CD4-positive, alpha-beta T cell treated with Interferon gamma for 1 hour (primary cell): ENCODE data around the gene ABLIM1.

Source experiments
- DNase-seq: peaks from one replicate; pipeline ENCODE4 v3.0.0-alpha.2; 2020

Gene ABLIM1

DNA sequence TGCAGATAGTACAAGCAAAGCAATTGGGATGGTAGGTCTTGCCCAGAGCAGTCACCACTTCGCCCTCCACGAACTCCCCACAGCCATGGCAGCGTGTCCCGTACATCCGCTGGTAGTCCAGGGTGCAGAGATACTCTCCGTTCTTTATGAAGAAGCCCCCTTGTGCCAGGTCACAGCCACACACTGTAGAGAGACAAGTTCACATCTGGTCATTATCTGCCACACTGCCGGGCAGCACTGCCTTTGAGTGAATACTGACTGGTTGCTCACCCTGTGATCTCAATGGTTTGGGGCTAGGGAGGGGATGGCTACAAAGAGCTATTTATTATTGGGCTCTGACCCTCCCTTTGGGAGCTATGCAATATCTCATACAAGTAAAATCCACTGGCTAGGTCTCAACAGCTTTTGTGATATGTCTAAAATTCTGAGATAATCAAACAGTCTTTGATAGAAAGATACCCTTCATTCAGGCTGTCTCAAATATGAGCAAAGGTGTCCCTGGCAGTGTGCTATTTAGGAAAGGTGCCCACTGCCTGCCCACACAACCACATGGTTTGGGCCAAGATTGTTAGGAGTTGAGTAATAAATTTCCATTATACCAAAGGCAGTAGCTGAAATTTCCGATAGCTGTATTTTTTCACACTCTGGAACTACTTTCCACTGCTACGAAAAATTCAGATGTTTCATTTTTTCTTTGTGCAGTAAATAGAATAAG is 82.5 kb downstream of the ABLIM1 start:
- DNase-seq: no peak

DNA sequence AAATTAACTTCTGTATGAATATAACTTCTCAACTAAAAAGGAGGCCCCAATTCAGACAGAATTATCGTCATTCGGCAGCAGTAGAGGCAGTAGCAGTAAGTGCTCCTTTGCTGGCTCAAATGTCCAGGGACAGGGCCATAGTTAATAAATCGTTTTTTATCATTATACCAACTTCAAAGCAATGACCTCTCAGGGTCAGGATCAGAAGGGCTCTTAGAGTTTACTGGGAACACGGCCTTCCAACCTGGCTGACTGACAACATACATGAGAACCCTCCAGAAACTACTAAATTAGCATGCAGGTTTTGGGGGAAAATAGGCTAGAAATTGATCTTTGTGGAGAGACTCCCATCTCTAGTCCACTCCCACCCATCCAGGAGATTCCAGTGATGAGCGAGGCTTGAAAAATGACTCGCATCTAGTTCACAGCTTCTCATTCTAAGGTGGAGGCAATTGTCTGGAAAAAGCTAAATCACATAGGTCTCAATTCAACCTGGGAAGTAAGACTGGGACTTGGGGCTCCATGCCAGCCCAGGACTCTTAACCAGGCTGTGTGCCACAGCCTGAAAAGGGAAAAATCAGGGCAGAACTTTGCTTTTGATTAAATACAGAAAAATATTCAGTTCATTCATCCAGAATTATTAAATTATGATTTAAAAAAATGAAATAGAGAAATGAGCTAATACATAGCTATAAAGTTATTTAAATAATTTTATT is 84.6 kb downstream of the ABLIM1 start:
- no peak for DNase-seq

DNA sequence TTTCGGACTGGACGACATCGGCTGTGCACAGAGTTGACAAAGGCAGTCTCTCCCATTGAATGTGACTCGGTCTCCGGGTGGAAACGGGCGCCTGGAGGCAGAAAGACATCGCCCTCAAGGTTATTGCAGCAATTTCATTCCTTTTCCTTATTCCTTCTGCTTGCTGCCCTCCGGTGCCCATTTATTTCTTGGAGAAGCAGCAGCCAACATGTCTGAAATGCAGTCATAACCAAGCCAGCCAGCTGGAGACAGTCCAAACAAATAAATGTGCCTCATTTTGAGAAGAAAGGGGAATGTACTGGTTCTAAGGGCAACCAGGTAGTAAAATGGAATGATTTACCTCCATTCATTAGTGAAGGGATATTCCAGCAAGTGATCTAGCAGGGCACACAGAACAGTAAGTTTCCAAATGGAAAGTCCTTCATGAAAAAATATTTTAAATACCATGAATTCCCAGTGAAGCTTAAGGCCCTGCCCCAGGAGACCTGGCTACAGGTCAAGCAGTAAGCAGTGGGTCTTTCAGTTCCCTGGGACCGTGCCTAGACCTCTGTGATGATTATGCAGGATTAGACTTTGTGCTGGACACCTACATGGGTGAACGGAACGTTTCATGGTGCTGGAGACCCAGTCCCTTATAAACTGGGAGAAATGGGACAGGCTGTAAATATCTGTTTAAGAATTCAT is 86.6 kb downstream of the ABLIM1 start:
- DNase-seq: no peak

DNA sequence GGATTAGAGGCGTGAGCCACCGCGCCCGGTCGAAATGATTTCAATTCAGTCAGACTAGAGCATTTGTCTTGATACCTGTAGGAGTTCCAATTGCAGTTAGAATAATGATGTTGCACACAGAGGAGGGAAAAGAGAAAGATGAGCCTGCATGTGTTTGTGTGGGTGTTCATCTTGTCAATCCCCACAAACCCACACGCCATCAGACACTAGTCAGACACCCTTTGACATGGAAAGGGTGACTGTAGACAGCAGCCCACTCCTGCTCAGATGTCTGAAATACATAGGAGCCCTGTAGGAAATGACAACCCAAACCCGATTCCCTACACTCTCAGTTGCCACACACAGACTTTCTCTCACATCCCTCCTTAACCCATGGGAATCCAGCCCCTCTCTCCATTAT is 92.0 kb downstream of the ABLIM1 start:
- DNase-seq: no peak

DNA sequence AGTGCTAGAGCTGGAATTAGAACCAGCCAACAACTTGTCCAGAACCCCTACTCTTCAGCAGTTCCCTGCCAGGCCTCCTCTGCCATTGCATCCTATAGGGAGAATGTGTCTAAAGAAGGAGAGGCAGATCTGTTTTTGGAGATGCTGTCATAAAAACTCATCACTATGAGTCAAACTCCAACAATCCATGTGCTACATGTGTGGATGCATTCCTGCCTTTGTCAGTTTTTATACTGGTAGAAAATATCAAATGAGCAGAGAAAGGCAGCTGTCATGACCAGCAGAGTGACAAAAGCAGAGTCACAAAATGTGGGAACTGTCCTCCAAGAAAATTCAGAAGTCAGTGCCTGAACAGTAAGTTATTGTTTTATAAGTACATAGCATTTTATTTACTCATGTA is 93.0 kb downstream of the ABLIM1 start:
- DNase-seq: no peak

DNA sequence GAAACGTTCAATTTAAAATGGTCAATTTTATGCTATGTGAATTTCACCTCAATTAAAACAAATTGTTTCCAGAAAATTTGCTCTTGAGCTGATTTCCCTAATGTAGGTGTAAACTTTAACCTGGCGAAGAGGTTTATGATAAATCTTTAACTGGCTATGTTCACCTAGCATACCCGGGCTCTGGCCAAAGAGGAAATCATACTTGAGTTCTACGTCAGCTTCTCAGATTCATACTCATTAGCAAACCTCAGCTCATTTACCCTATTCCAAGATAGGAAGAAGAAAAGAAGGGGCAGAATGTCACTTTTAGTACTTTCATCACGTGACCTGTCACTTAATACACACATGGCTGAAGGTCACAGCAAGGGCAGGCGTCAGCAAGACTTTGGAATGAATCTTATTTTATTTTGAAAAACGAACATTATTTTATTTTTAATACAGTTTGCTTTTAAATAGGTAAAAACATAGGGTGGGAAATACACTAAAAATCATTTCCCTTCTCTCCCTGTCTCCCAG is 97.0 kb downstream of the ABLIM1 start:
- no peak for DNase-seq

DNA sequence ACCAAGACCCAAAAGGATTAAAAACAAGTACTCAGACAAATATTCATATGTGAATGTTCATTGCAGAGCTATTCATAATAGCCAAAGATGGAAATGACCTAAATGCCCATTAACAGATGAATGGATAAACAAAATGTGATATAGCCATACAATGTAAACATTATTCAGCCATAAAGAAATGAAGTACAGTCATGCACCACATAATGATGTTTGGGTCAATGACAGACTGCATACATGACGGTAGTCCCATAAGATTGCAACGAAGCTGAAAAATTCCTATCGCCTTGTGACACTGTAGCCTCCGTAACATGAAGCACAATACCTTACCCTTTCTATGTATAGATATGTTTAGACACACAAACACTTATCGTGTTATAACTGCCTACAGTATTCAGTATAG is 97.9 kb downstream of the ABLIM1 start:
- DNase-seq: no peak

DNA sequence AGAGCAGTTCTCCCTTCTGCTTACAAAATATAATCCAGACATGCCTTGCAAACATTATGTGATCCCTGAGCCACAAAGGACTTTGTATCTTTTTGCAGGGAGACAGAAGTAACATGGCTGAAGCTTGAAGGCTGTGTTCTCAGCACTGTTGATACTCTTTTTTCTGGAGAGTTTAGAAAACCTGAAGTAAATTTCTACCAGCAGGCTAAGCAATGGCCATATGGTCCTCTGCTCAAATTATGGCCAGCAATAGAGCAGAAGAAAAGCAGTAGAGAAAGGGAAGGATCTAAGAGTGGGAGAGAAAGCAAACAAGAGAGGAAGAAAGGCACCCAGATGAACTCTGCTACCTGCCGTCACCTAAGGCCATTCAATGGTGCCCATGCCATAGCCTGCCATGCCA is 98.4 kb downstream of the ABLIM1 start:
- no peak for DNase-seq

DNA sequence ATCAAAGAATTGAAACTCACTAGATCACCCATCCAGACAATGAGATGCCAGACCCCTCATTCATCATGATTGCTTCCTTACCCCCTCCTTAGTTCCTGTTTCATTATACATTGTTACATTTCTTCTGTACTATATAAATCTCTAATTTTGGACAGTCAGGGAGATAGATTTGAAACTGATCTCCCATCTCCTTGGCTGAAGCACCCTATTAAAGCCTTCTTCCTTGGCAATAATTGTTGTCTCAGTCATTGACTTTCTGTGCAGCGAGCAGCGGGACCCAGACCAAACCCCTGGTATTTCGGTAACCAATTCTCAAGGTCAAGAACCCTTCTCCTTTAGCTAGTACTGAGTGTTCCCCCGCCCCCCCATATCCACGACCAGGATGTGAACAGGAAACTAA is 100.2 kb downstream of the ABLIM1 start:
- DNase-seq: no peak

DNA sequence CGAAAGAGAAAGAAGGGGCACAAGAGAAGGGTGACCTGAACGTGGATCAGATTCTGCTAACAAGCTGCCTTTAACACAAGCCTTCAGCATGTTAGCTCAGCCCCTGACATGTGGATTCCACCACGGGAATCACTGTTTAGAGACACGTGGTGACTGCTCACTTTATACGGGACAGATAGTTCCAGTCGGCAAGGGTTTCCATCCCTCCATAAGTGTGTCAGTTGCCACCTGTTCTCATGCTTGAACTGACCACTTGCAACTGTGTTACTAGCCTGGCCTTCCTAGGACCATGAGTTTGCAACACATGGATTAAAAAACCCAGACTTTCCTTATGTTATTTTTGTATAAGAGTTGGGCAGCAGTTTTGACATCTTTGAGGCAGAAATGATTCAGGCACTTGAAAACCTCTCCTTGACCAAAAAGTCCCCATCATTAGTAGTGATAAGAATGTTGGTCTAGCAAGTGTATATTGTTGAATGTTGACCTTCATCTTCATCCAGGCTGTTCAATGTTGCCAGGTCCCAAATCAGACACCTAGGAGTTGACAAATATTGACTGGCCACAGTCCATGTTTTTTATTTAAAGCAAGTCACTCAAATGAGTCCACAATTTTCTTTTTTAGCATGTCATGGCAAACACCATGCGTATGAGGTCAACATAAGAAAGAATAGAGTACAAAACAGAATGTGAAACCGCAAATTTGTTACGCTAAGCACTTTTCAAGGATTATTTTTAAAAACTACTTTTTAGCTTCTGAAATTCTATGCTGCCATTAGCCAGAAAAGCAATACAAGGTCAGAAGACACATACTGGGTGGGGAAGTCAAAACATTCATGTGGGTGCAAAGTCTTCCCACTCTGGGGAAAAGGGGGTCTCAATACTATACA is 101.6 kb downstream of the ABLIM1 start:
- no peak for DNase-seq

DNA sequence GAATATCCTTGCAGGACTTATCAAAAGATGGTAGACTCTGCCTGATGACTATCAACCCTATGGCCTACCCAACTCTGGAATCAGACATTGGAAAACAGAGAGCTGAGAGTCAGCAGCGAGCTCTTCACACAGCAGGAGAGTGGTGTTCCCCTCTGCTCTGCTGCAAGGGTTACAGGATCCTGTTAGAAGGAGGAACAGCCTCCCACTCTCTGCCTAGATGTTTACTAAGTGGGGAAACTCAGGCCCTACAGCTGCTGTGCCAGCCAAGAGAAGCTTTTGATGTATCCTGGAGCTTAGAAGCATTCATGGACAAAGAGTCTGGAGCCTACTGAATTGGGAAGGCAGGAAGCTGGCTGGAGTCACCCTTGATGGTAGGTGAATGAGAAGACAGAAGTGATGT is 104.6 kb downstream of the ABLIM1 start:
- DNase-seq: no peak

DNA sequence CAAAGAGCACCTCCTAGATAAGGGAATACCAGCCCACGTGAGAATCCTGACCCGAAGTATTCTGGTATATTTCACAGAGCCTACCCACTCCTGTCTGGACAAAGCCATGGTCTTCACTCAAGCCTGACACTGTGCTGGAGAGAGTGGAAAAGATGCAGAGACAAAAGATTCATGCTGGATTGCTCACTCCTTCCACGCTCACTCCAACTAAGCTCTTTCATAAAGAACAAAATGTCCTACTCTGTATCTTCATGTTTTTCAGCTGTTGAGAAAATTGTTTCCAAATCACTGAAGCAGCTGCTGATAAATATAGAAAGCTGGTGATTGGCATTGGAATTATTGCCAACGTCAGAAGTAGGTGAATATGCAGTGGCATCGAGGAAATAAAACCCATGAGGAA is 106.0 kb downstream of the ABLIM1 start:
- no peak for DNase-seq

DNA sequence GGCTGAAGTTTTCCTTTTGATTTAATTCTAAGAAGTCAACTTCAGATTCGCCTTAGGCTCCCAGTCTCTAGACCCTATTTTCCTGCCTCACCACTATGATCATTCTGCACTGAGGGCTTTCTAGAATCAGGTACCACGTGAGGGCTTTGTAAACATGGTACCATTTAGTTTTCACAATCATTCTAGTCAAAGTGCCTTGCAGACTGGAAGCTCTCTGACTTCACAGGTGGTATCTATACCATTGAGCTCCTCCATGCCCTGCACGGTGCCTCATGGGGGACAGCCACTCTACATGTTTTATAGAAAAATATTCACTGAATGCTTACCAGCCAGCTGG is 106.5 kb downstream of the ABLIM1 start:
- no peak for DNase-seq

DNA sequence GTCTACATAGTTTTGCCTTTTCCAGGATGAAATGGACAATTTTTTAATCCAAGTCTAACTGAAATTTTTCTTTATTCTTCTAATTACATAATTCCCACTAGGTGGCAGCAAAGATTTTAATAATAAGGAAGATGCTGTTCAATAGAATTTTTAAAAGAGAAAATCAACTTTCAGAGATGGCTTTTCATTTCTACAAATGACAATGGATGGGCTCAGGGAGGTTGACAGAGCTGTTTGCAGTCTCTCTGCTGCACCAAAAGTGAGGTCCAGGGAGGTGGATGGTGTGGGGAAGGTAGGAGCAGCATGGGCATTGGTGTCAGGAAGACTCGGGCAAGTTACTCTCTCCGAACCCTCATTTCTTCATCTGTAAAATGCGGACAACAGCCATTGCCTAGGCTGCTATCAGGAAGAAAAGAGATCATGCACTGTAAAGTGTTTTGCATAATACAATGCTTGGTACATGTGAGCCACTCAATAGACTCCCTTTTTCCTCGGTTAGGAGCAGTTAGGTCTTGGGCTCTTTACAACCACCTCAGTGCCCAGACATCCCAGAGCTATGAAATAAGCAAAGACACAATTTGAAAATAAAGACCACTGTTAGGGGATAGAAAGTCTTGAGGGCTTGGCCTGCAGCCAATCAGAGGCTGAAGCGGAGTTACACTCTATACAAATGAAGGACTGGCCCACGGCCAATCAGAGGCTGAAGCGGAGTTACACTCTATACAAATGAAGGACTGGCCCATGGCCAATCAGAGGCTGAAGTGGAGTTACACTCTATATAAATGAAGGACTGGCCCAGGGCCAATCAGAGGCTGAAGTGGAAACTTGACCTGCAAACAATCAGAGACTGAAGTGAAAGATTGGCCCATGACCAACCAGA is 107.1 kb downstream of the ABLIM1 start:
- no peak for DNase-seq

DNA sequence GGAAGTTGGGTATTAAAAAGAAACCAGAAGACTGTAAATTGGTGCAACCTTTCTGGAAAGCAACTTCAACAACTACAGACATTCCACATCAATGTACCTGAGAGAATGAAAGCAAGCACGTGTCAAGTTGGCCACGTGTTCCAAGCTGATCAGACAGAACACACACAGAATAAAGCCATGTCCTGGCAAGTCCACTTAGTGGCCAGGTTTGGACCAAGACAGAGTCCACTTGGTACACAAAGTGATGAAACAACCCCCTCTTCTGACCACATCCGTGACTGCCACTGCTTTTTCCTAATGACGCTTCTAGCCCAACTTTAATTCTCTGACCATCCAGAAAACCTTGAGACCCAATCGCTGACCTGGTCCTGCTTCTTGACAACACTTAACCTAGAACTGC is 109.4 kb downstream of the ABLIM1 start:
- no peak for DNase-seq

DNA sequence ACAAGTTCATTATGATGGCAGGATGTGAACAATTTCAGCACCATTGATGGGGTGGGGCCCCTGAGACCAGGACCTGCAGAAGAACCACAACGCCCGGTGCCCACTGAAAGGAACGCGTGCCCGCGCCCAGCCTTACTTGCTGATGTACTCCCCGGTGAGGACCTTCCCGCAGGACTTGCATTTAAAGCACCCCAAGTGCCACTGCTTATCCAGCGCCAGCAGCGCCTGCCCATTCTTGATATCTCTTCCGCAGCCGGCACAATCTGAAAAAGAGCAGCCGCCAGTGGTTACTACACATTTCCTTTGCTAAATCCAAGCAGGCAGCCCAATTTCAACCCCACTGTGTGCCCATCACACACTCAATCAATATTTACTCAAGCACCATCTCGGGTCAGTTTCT is 110.6 kb downstream of the ABLIM1 start:
- no peak for DNase-seq

DNA sequence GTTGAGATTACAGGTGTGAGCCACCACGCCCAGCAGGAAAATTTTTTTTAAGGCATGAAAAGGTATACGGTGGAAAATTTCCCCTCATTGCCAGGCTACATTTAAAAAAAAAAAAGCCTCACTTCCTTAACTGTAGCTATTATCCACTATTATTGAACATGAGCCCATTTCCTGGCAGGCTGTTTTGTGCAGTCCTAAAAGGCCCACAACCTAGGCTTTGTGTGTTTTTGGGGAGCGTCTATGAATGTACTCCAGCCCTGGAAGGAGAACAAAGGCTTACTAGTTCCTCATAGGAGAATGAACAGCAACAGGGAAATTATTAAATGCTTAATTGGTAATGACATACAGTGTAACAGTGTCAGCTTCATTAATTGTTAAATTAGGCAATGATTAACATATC is 111.0 kb downstream of the ABLIM1 start:
- no peak for DNase-seq

DNA sequence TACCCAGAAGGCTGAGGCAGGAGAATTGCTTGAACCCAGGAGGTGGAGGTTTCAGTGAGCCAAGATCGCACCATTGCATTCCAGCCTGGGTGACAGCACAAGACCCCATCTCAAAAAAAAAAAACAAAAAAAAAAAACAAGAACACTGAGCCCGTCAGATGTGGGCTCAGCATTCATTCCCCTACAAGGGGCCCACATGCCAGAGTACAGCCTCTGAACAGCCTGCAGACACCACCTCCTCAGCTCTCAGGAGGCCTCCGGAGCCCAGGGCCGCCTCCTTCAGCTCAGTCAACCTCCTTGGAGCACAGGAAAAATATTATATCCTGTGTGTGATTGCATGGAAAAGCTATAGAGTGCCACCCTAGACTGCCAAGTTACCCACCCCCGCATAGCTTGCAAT is 112.3 kb downstream of the ABLIM1 start:
- no peak for DNase-seq

DNA sequence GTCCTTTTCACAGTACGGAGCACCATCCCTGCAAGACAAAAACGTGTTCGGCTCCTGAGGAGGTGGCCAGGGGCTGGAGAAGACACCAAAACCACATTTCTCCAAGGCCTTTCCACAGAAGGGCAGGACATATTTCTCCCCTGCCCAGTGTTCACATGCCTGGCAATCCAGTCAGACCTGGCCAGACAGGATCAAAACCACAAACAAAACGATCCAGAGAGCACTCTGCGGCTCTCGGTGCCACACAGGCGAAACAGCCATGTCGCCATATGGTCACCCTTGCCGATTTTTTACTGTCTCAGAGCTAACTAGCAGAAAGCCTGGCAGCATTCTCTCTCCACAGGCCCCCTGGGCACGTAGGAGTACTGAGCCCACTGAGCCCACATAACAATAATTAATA is 113.0 kb downstream of the ABLIM1 start:
- DNase-seq: no peak

DNA sequence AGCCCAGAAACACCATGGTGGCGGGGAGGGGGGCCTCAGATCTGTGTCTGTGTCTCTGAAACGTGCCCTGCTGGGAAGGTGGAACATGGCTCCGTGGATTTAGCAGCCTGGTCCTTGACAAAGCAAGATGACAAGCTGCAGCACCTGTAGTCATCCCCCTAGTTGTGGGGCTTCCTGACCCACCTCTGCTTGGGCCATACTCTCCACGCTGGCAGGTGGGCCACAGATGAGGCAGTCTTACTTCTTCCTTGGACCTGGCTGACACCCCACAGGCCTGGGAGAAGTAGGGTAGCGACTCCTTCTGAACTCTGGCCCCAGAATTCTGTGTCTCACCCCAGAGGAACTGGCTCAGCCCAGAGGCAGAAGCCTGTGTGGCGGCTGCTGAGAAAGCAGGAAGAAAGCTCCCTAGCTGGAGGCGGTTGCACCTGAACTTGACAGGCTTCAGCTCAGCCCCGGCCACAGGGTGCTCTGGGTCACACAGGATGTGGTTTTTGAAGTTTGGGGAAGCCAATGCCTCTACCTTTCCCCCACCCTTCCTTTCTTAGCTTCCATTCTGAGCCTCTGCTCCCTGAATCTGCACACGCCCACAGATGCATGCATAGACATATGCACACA is 113.9 kb downstream of the ABLIM1 start:
- DNase-seq: peak; percentile 73

DNA sequence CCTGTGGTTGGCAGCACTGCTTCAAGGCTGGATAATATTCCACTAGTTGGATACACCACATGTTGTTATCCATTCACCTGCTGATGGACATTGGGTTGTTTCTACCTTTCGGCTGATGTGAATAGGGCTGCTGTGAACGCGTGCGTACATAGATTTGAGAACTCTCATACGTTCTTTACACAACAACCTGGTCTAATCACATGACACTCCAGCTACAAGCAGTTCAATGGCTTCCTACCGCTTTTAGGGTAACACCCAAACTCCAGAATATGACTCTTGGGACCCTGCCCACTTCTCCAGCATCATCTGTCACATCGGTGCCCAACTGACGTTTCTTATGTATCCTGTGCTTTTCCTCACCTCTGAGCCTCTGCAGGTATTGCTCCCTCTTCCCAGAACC is 114.6 kb downstream of the ABLIM1 start:
- no peak for DNase-seq

DNA sequence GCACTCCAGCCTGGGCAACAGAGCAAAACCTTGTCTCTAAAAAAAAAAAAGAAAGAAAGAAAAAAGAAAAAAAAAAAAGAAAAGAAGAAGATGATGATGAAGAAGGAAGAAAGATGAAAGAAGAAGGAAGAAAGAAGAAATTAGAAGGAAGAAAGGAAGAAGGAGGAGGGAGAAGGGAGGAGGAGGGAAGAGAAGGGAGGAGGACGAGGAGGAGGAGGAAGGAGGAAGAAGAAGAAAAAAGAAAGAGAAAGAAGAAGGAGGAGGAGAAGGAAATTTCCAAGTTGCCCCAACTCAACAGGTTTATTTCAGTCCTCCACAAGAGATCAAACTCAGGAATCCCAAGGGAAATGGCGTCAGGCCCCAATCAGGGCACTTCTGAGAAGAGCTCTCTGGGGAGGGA is 115.7 kb downstream of the ABLIM1 start:
- DNase-seq: no peak
